BLaER1 treated with 17β-estradiol and CSF1 and Interleukin-3, amounts not matched to agents 10 nM and 100 nM (cell line): ENCODE data around the gene CAPZA1.
A peak's percentile ranks its signal among the peaks of the same experiment; 100 is the strongest.
"Not testable (repeated sequence)": the region's sequence is repeated elsewhere in the genome, so short reads cannot be mapped to it uniquely, and the experiment has no call there.

Experiments
- H3K27ac ChIP-seq, 11 experiments: shearing (Covaris generic); formaldehyde crosslinking; 2 replicates each; pipeline ENCODE4 v1.8.1; 2022
- H3K27me3 ChIP-seq, 11 experiments: shearing (Covaris generic); formaldehyde crosslinking; 2 replicates each; pipeline ENCODE4 v1.8.1; 2022
- H3K36me3 ChIP-seq, 11 experiments: shearing (Covaris generic); formaldehyde crosslinking; 2 replicates each; pipeline ENCODE4 v1.8.1; 2022
- H3K4me1 ChIP-seq, 10 experiments: shearing (Covaris generic); formaldehyde crosslinking; 2 replicates each; pipeline ENCODE4 v1.8.1; 2022
- H3K4me2 ChIP-seq, 11 experiments: shearing (Covaris generic); formaldehyde crosslinking; 2 replicates each; pipeline ENCODE4 v1.8.1; 2022
- H3K4me3 ChIP-seq, 10 experiments: shearing (Covaris generic); formaldehyde crosslinking; 2 replicates each; pipeline ENCODE4 v1.8.1; 2022
- H3K9ac ChIP-seq, 11 experiments: shearing (Covaris generic); formaldehyde crosslinking; 2 replicates each; pipeline ENCODE4 v1.8.1; 2022
- H3K9me3 ChIP-seq, 11 experiments: shearing (Covaris generic); formaldehyde crosslinking; replicated peaks in 1 of 11; 2 replicates each; pipeline ENCODE4 v1.8.1; 2022
- H4K20me1 ChIP-seq, 11 experiments: shearing (Covaris generic); formaldehyde crosslinking; 2 replicates each; pipeline ENCODE4 v1.8.1; 2022
- Cebpa-rat ChIP-seq, 11 experiments: shearing (Covaris generic); IDR thresholded peaks; 2 replicates each; pipeline ENCODE4 v1.8.1; 2022

The CAPZA1 gene

DNA sequence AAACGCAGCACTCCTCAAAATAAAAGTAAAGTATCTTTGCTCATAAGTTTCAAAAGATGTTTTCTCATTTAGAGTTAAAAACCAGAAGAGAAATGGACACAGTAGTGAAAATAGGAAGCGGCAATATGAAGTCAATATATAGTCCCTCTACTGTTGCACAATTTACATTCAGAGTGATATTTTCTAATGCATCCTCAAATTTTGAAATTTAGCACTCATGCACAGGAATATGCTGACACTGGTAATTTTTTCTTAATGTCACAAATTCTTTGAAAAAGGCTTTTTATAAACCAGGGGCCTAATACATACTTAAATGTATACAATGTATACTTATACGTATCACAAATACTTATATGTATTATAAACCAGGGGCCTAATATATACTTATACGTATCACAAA, 20.2 kb upstream of the CAPZA1 start:
- H3K36me3 ChIP-seq, result peaks cover 25 to 96% (median 43%) of the 10 kb centered on the region in 11 experiments; a peak in 17 of 22 replicates

DNA sequence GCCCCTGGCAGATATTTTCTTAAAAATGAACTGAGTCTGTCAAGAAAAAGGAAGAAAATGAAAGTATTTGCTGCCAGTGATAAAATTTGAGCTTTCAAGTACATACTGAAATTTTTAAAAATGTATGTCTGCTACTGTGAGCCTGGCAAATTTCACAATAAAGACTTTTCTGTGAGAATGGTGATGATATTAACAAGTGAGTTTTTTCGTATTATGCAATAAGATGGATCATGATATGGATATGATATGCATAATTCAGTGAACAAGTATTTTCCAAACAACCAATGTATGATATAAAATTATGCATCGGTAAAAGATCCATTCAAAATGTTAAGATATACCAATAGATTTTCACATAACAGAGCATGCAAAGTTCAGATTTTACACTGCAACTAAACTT, 16.6 kb upstream of the CAPZA1 start:
- Histone ChIP-seq H3K36me3 (peaks cover 35 to 89% (median 50%) of the 10 kb centered on the region in 11 experiments), H3K27me3 (no peaks in the 10 kb centered on the region), H3K9me3 (no peaks in the 10 kb centered on the region), H3K4me3 (no peak overlapping the region), H3K4me2 (no peak overlapping the region), H3K27ac (no peak overlapping the region), H3K9ac (no peak overlapping the region), H3K4me1 (peaks cover 0 to 20% (median 0%) of the 10 kb centered on the region in 10 experiments; a peak in 6 of 20 replicates), H4K20me1 (0 out of 22 replicates have a peak, but pooled peaks cover 0 to 4% (median 0%) of the 10 kb centered on the region in 11 experiments)
- no peak for TF ChIP-seq Cebpa-rat (IDR thresholded peaks at IDR 0.05)

More for the DNA sequence above, 20.2 kb upstream of the CAPZA1 start:
- H3K4me2 ChIP-seq, result 0 out of 22 replicates have a peak overlapping the region, but pooled peaks of 1 of the 11 experiments have one; percentile 2
- no peak overlapping the region for H3K27ac ChIP-seq
- no peak overlapping the region for H3K9ac ChIP-seq
- no peaks in the 10 kb centered on the region for H4K20me1 ChIP-seq
- no peak overlapping the region for H3K4me3 ChIP-seq
- no peaks in the 10 kb centered on the region for H3K9me3 ChIP-seq
- no peak for TF ChIP-seq Cebpa-rat (IDR thresholded peaks at IDR 0.05)
- H3K4me1 ChIP-seq, result peaks cover 0 to 6% (median 0%) of the 10 kb centered on the region in 10 experiments; a peak in 2 of 20 replicates
- no peaks in the 10 kb centered on the region for H3K27me3 ChIP-seq

DNA sequence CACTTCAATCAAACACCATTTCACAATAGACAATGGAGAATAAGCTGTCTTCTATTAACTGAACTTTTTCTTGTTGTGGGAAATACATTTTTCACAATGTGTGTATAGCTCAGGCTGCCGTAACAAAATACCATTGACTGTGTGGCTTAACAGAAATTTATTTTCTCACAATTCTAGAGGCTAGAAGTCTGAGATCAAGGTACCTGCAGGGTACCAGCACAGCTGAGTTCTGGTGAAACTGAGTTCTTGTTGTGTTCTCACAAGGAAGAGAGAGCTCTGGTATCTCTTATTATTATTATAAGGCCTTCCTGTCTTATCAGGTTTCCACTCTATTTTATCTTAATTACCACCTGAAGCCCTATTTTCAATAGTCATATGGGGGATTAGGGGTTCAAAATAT, 16.1 kb upstream of the CAPZA1 start:
- no peak overlapping the region for H3K27ac ChIP-seq
- TF ChIP-seq Cebpa-rat (IDR thresholded peaks at IDR 0.05), result no peak
- H3K4me3 ChIP-seq, result no peak overlapping the region
- H3K4me1 ChIP-seq, result peaks cover 0 to 20% (median 0%) of the 10 kb centered on the region in 10 experiments; a peak in 6 of 20 replicates
- H3K36me3 ChIP-seq, result peaks cover 37 to 89% (median 54%) of the 10 kb centered on the region in 11 experiments
- no peak overlapping the region for H3K4me2 ChIP-seq
- no peaks in the 10 kb centered on the region for H3K9me3 ChIP-seq
- H4K20me1 ChIP-seq, result 0 out of 22 replicates have a peak, but pooled peaks cover 0 to 4% (median 0%) of the 10 kb centered on the region in 11 experiments
- H3K27me3 ChIP-seq, result no peaks in the 10 kb centered on the region
- H3K9ac ChIP-seq, result no peak overlapping the region

DNA sequence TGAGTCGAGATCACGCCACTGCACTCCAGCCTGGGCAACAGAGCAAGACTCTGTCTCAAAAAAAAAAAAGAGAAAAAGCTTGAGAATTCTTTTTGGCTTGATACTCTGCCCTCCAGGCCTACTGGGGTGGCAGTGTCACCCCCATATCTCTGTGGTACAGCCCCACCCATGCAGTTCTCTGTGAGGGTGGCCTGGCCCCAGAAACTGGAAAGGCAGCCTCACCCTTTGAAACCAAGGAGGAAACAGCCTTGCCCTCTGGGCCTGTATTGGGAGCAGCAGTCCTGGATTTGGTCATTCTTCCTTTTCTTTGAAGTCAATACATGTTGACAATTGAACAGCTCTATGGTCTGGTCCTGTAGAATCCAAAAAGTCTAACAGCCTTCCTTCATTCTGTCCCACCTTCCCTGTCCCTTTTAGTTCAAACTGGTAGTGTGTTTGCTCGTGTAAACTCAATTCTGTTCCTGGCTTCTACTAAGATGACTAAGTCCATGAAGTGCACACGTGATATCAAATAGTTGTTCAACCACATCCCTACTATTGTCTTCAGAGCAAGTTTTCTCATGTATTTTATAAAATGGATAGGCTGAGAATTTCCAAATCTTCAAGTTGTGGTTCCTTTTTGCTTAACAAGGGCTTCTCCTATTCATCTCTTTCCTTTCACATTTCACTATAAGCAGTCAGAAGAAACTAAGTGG, 13.9 kb upstream of the CAPZA1 start:
- Histone ChIP-seq H3K27me3 (no peaks in the 10 kb centered on the region), H3K9me3 (no peaks in the 10 kb centered on the region), H3K4me3 (no peak overlapping the region), H3K9ac (no peak overlapping the region), H4K20me1 (0 out of 22 replicates have a peak, but pooled peaks cover 0 to 4% (median 0%) of the 10 kb centered on the region in 11 experiments), H3K27ac (no peak overlapping the region), H3K4me2 (no peak overlapping the region), H3K4me1 (peaks cover 0 to 14% (median 0%) of the 10 kb centered on the region in 10 experiments; a peak in 5 of 20 replicates), H3K36me3 (peaks cover 52 to 93% (median 69%) of the 10 kb centered on the region in 11 experiments)
- no peak for TF ChIP-seq Cebpa-rat (IDR thresholded peaks at IDR 0.05)

DNA sequence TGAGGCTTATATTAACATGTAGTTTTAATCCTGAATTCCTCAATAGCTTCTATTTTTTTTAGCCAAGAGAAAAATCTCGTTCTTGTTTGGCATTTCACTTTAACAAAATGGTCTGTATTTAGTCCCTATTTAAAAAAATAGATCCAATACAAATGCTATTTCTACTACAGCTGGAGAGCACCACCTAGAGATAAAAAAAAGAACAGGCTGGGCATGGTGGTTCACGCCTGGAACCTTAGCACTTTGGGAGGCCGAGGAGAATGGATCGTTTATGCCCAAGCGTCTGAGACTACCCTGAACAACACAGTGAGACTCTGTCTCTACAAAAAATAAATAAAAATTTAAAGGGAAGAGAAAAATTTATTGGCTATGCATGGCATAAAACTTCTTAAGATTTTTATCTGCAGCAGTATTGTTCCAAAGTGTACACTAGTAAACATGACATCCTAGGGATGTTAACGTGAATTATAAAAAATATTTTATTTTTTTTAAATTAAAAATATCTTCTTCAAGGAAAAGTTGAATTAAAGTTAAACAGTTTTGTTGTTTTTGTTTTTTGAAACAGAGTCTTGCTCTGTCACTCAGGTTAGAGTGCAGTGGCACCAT, 5.1 kb upstream of the CAPZA1 start:
- peaks cover 8 to 18% (median 11%) of the 10 kb centered on the region in 10 experiments for H3K4me1 ChIP-seq
- H4K20me1 ChIP-seq, result no peaks in the 10 kb centered on the region; a peak in 1 of 22 replicates
- no peak overlapping the region for H3K4me3 ChIP-seq
- no peak overlapping the region for H3K4me2 ChIP-seq
- H3K9ac ChIP-seq, result no peak overlapping the region
- H3K9me3 ChIP-seq, result no peaks in the 10 kb centered on the region
- H3K36me3 ChIP-seq, result peaks cover 28 to 60% (median 49%) of the 10 kb centered on the region in 11 experiments
- no peak overlapping the region for H3K27ac ChIP-seq
- TF ChIP-seq Cebpa-rat (IDR thresholded peaks at IDR 0.05), result no peak
- H3K27me3 ChIP-seq, result no peaks in the 10 kb centered on the region

DNA sequence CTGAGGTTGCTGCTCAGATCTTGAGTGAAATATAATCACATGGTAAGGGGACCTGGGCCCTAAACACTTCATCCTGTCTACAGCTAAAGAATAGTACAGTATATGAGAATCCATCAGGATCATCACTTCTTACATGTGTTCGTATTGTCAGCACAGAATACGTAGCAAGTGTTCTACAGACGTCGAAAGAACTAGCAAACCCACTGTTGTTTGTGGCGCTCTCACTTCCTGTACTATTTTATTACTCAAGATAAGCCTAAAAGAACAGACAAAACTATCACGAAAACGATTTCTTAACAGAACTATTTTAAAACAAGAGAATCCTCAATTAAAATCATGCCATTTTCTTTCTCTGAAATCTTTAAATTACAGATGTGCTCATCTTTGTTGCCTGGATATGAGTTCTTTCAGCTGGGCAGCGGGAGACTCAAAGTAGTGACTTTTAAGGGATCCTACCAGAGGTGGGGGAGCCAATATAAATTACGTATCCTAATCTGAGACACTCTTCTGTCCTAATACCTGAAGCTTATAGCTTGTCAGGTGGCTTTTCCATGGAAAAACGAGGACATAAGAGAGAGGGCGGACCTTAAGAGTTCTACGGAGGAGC, 1.4 kb upstream of the CAPZA1 start:
- H3K9ac ChIP-seq, result peak overlapping the region; percentile 94 to 100 (median 98)
- peaks cover 29 to 40% (median 36%) of the 10 kb centered on the region in 10 experiments for H3K4me1 ChIP-seq
- H3K36me3 ChIP-seq, result peaks cover 9 to 40% (median 24%) of the 10 kb centered on the region in 11 experiments; a peak in 21 of 22 replicates
- no peaks in the 10 kb centered on the region for H3K27me3 ChIP-seq
- H3K4me3 ChIP-seq, result peak overlapping the region; percentile 76 to 97 (median 88)
- no peaks in the 10 kb centered on the region for H3K9me3 ChIP-seq
- H3K27ac ChIP-seq, result peak overlapping the region; percentile 97 to 100 (median 99)
- H3K4me2 ChIP-seq, result peak overlapping the region; percentile 76 to 99 (median 90)
- TF ChIP-seq Cebpa-rat (IDR thresholded peaks at IDR 0.05), result no peak
- peaks cover 25 to 32% (median 30%) of the 10 kb centered on the region in 11 experiments for H4K20me1 ChIP-seq

DNA sequence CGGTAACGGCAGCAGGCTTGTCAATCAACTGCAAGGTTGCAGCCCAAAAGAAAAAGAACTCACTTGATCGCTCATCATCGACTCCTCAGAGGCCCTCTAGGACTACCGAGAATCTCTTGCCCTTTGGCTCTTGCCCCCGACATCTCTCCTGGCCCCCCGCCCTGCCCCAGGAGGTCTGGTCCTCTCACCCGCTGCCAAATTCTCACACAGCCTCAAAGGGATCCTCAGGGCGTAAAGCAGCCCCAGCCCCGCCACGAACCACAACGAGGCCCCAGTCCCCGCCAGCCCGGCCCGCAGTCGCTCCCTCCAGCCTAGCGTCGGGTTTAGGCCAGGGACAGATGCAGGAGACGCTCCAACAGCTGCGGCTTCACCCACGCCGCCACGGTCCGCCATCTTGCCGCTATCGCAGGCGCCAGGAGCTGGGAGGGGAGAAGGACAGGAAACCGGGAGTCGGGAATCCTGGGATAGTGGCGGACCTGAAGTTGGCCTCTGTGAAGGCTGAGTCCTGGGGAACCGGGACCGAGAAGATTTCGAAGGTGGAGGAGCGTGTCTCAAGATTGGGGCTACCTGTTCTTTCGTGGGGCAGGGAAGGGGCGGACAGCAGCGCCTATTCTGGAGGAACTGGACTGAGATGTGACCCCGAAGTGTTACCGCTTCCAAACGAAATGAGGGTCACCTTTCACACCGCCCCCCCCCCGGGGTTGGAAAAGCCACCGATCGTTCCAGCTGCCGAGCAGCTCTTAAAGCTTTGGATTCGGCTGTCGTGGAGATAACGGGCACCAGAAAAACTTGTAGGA, 713 bp upstream of the CAPZA1 start, which contains the start of gene ST7L:
Gene ST7L, minus strand, starts transcription at position 421 of the 797 bp plus-strand sequence. Its CDS starts 28 bp downstream, at position 393.
- Histone ChIP-seq H3K4me2 (peak within 1 kb of the TSS; percentile 76 to 99 (median 93)), H3K27ac (peak within 1 kb of the TSS; percentile 97 to 100 (median 99)), H3K4me3 (peak within 1 kb of the TSS; percentile 76 to 97 (median 88)), H3K9me3 (no peaks in the 10 kb centered on the region), H3K9ac (peak within 1 kb of the TSS; percentile 94 to 100 (median 98)), H4K20me1 (peaks cover 32 to 37% (median 37%) of the 10 kb centered on the region in 11 experiments), H3K27me3 (no peaks in the 10 kb centered on the region), H3K4me1 (peaks cover 29 to 45% (median 38%) of the 10 kb centered on the region in 10 experiments), H3K36me3 (peaks cover 10 to 40% (median 25%) of the 10 kb centered on the region in 11 experiments; a peak in 20 of 22 replicates)
- TF ChIP-seq Cebpa-rat (IDR thresholded peaks at IDR 0.05), result no peak

DNA sequence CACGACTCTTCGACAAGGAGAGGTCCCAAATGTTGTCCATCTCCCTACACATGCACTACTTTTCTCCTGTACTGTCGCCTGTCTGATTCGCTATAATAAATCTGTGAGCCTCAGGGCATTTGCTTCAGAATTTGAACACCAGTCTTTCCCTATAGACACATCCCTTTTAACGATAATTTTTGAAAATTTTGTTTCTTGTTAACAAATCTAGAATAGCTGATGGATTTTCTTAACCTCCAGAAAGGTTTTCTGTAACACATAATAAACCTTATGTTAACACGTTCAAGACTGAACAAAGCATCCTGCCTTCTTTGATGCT, 704 bp downstream of the CAPZA1 start:
- Histone ChIP-seq H3K27ac (peak overlapping the region; percentile 97 to 100 (median 99)), H3K9me3 (no peaks in the 10 kb centered on the region), H3K4me2 (peak overlapping the region; percentile 76 to 99 (median 93)), H3K4me1 (peaks cover 29 to 59% (median 38%) of the 10 kb centered on the region in 10 experiments), H3K4me3 (peak overlapping the region; percentile 76 to 97 (median 88)), H3K9ac (peak overlapping the region; percentile 94 to 100 (median 98)), H4K20me1 (peaks cover 46 to 52% (median 51%) of the 10 kb centered on the region in 11 experiments), H3K27me3 (no peaks in the 10 kb centered on the region), H3K36me3 (peaks cover 23 to 47% (median 31%) of the 10 kb centered on the region in 11 experiments; a peak in 20 of 22 replicates)
- no peak for TF ChIP-seq Cebpa-rat (IDR thresholded peaks at IDR 0.05)

DNA sequence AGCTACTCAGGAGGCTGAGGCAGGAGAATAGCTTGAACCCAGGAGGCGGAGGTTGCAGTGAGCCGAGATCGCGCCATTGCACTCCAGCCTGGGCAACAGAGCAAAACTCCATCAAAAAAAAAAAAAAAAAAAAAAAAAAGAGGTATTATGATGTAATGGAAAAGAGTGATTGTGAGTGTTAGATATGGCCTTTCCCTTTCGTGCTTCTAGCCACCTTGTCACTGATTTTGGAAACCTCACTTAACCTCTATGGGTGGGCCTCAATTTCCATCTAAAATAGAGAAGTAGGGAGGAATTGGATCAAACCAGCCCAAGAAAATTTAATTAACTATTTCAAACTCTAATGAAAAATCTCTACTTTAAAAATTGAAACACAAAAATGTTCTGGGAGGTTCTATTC, 4.9 kb downstream of the CAPZA1 start:
- H3K4me2 ChIP-seq, result peak overlapping the region in 3 of 11 experiments; percentile 31 to 46 (median 43); a peak in 5 of 22 replicates
- peaks cover 47 to 82% (median 63%) of the 10 kb centered on the region in 11 experiments for H3K36me3 ChIP-seq
- peaks cover 20 to 90% (median 37%) of the 10 kb centered on the region in 10 experiments for H3K4me1 ChIP-seq
- H4K20me1 ChIP-seq, result peaks cover 88 to 93% (median 93%) of the 10 kb centered on the region in 11 experiments
- not testable (repeated sequence) for H3K4me3 ChIP-seq, H3K9me3 ChIP-seq, H3K9ac ChIP-seq, H3K27ac ChIP-seq, H3K27me3 ChIP-seq
